DMS 273 (cell line): ENCODE measurements around the gene WIPF2.

ENCODE experiments used
- DNase-seq: peaks from one replicate; lab custom pipeline; 2025; ENCODE audit not compliant: unreplicated experiment; lab: John Stamatoyannopoulos, UW

WIPF2 gene

DNA sequence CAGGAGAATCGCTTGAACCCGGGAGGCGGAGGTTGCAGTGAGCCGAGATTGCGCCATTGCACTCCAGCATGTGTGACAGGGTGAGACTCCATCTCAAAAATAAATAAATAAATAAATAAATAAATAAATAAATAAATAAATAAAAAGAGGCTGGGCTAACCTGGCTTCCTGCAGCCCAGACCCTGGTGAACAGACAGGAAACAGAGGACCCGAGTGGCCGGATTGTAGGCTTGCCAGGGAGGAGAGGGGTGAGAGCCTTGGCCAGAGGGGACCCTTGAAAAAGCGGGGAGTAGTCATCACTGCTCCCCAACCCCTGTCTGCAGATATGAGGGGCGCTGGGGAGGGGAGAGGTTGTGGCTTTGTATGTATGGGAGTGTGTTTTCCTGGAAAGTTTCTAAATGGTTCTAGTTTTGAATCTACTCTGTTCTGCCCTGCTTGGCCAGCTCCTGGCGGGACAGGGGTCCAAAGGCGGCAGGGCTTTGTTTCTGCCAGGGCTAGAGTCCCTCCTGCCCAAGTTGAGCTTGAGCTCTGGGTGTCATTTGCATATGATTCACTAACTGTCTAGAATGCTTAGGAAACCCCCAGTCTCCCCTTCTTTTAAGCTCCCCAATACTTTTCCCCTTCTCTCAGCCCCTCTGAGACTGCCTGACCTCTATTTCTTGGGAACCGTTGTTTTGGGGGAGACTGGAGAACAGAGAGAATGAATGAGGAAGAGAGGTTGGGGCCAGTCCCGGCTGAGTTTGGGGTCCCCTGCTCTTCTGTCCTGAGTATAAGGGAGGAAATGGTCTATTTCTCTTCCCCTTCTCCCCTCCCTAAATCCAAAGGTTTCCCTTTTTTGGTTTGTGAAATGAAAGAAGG lies 106.3 kb downstream of the WIPF2 start:
- no peak for DNase-seq

DNA sequence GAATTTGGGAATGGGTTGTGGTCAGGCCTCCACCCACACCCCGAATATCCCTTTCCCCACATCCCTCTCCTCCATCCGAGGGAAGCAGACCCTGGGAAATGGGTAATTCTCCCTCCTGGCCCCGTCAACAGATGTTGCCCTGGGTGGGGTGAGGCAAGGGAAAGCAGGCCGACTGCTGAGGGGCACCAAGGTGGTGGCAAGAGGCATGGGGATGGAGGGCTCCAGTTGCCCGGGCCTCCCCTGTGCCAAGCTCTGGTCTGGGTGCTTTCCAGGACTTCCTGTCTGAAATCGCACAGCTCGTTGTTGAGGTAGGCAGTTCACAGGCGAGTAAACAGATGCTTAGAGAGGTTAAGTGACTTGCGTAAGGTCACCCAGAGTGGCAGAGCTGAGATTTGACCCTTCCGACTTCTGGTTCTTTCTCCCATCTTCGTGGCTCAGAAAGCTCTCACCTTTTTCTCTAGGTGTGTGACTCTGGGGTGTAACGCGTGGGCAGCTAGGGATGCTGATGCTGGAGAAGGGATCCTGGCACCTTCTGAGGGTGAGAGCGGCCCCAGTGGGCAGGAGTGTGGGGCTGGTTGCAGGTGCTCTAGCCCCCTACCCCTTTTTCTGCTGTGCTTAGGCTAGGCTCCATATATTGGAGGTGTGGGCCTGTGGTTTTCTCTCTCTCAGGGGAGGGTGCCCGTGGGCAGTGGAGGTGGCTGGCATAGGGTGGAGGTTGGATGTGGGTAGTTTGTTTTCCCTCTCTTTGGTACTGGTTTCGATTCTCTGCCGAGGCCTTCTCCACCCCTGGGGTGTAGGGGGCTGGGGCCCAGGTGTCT lies 107.1 kb downstream of the WIPF2 start:
- no peak for DNase-seq

GRCh38 chr17:40326832-40327199 lies 107.7 kb downstream of the WIPF2 start:
- DNase-seq: no peak

GRCh38 chr17:40327244-40327729 lies 108.2 kb downstream of the WIPF2 start:
- DNase-seq: no peak

GRCh38 chr17:40327735-40328385 lies 108.8 kb downstream of the WIPF2 start:
- peak; percentile 32 for DNase-seq

GRCh38 chr17:40328386-40328766 lies 109.3 kb downstream of the WIPF2 start:
- no peak for DNase-seq

- DNase-seq: peak; percentile 82
Measured at GRCh38 chr17:40329839-40330794, 111.0 kb downstream of the WIPF2 start.

GRCh38 chr17:40330850-40331470 lies 111.9 kb downstream of the WIPF2 start:
- no peak for DNase-seq

DNA sequence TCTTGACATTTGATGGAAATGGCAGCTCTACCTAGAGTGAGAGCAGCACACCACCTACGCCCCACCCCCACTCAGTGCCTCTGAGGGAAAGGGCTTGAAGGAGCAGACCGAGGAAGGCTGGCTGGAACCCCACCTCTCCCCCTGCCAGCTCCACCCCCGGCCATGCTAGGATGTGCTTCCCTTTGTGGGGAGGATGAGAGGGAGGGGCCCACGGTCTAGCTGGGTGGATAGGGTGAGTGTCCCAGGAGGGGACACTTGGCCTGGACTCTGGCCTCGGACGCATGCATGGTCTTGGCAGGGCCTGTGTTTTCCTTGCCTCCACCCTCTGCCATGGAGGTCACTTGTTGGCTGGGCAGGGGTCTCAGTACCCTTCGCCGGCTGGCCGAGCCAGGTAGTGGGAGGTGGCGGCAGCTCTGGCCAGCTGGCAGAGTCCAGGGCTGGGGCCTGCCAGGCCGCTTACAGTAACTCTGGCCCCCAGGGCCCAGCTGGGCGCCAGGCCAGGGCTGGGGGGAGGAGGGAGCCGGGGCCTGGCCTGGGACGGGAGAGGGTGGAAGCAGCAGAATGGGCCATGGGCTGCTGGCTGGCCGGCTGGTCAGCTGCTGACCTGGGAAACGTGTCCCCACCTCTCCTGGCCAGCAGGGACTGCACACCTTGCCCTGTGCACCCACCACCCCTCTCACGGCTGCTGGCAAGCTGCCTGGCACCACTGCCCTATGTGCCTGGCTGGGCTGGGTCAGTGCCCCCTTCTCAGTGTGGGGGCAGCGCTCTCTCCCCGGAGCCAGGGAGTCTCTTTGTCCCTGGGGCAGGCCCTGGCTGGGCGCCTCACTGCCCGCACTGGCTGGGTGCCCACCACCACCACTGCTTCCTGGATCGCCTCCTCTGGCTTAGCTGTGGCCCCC lies 112.9 kb downstream of the WIPF2 start:
- DNase-seq: peak; percentile 64
